HepG2 (cell line): Measurements from ENCODE around the gene ACP1. TPM values are rescaled to one million over a fixed set of nuclear protein-coding genes. Genes with fewer than 3 reads are reported as not detected.
A peak's percentile ranks its signal among the peaks of the same experiment; 100 is the strongest.

Experiments used
- ARHGAP35 ChIP-seq: sonication (generic); formaldehyde crosslinking; IDR thresholded peaks from 2 replicates; pipeline ENCODE4 v1.9.0; 2022; ENCODE audit warnings: mild to moderate bottlenecking, inconsistent platforms, moderate library complexity, missing genetic modification reagents, borderline replicate concordance
- ATRX ChIP-seq: sonication (generic); formaldehyde crosslinking; IDR thresholded peaks from 2 replicates; pipeline ENCODE4 v1.4.0; 2020; ENCODE audit warnings: missing genetic modification reagents, borderline replicate concordance
- CBFB ChIP-seq: sonication (generic); formaldehyde crosslinking; IDR thresholded peaks from 2 replicates; pipeline ENCODE4 v1.4.0; 2020; ENCODE audit warnings: missing genetic modification reagents
- DR1 ChIP-seq: sonication (generic); formaldehyde crosslinking; IDR thresholded peaks from 2 replicates; pipeline ENCODE4 v1.8.0; 2021; ENCODE audit warnings: mild to moderate bottlenecking, missing genetic modification reagents, inconsistent platforms
- IRF2 ChIP-seq: IDR thresholded peaks from 2 replicates; pipeline ENCODE4 v1.6.1; 2018; ENCODE audit warnings: missing genetic modification reagents, missing compliant biosample characterization
- KDM1A ChIP-seq: IDR thresholded peaks from 2 replicates; pipeline ENCODE4 v1.6.1; 2016; ENCODE audit warnings: missing compliant biosample characterization
- SRY ChIP-seq: sonication (generic); formaldehyde crosslinking; IDR thresholded peaks from 2 replicates; pipeline ENCODE4 v1.8.0; 2022; ENCODE audit warnings: mild to moderate bottlenecking, missing genetic modification reagents
- TAF15 ChIP-seq: fragments of 200-400 bp; formaldehyde crosslinking; IDR thresholded peaks from one replicate; pipeline ENCODE4 v1.6.1; 2018; ENCODE audit warnings: mild to moderate bottlenecking, low read depth, low read length; ENCODE audit not compliant: poor library complexity, severe bottlenecking
- ZEB1 ChIP-seq: IDR thresholded peaks from 2 replicates; pipeline ENCODE4 v1.6.1; 2012; ENCODE audit warnings: mild to moderate bottlenecking, low read depth, inconsistent platforms; ENCODE audit not compliant: insufficient replicate concordance
- ZNF33B ChIP-seq: sonication (generic); formaldehyde crosslinking; IDR thresholded peaks from 2 replicates; pipeline ENCODE4 v1.5.1; 2020; ENCODE audit warnings: mild to moderate bottlenecking, missing genetic modification reagents
- ZNF382 ChIP-seq: sonication (generic); formaldehyde crosslinking; IDR thresholded peaks from 2 replicates; pipeline ENCODE4 v1.5.0; 2020; ENCODE audit warnings: missing genetic modification reagents, mild to moderate bottlenecking, borderline replicate concordance
- ZNF619 ChIP-seq: sonication (generic); formaldehyde crosslinking; IDR thresholded peaks from 2 replicates; pipeline ENCODE4 v1.4.0; 2020; ENCODE audit warnings: mild to moderate bottlenecking, missing genetic modification reagents
- ZNF703 ChIP-seq: sonication (generic); formaldehyde crosslinking; IDR thresholded peaks from 2 replicates; pipeline ENCODE4 v1.5.1; 2020; ENCODE audit warnings: missing genetic modification reagents, mild to moderate bottlenecking, moderate library complexity, borderline replicate concordance
- ZNF790 ChIP-seq: sonication (generic); formaldehyde crosslinking; IDR thresholded peaks from 2 replicates; pipeline ENCODE4 v1.8.0; 2022; ENCODE audit warnings: missing genetic modification reagents, mild to moderate bottlenecking, borderline replicate concordance
- polyA plus RNA-seq, 8 experiments: library from polyadenylated mRNA; depleted of rRNA in 3 of 8; stranded (reverse) in 7 of 8; unstranded in 1 of 8; fragments of >200 nt; fragmentation: Illumina TruSeq in 4 of 8; extraction: Trizol in 4 of 8; gene quantifications; 2 replicates each; pipeline versions ENCODE4 v1.2.1 to v1.2.3, GENCODE V29; 2011 to 2016; ENCODE audit warnings: low read depth in 4 of 8, missing spikeins in 1 of 8, mixed read lengths in 1 of 8; ENCODE audit not compliant: insufficient read depth in 1 of 8
- total RNA-seq, 5 experiments: library from RNA; depleted of rRNA; stranded (reverse); fragments of >200 nt; fragmentation: Illumina TruSeq; extraction: Trizol; gene quantifications; 2 replicates each; pipeline ENCODE4 v1.2.3, GENCODE V29; 2016; ENCODE audit warnings: low read depth in 1 of 5
- TF ChIP-seq, protein P1 (sequence below): sonication (generic); formaldehyde crosslinking; IDR thresholded peaks from 2 replicates; pipeline ENCODE4 v1.8.1; 2023; ENCODE audit warnings: mild to moderate bottlenecking, missing genetic modification reagents
- TF ChIP-seq, protein P2 (sequence below): sonication (generic); formaldehyde crosslinking; IDR thresholded peaks from 2 replicates; pipeline ENCODE4 v1.5.0; 2020; ENCODE audit warnings: mild to moderate bottlenecking, missing genetic modification reagents
- TF ChIP-seq, protein P3 (sequence below): sonication (generic); formaldehyde crosslinking; conservative IDR thresholded peaks from 2 replicates; pipeline ENCODE4 v1.8.0; 2022; ENCODE audit warnings: low read depth, missing genetic modification reagents
- TF ChIP-seq, protein P4 (sequence below): sonication (generic); formaldehyde crosslinking; IDR thresholded peaks from 2 replicates; pipeline ENCODE4 v1.4.0; 2020; ENCODE audit warnings: missing genetic modification reagents

Gene ACP1
- total and polyA plus RNA-seq, 2 of the 13 experiments (the other 11 are each of a cell fraction or from before 2014, with no cell fraction given) = 246 to 348 TPM

DNA sequence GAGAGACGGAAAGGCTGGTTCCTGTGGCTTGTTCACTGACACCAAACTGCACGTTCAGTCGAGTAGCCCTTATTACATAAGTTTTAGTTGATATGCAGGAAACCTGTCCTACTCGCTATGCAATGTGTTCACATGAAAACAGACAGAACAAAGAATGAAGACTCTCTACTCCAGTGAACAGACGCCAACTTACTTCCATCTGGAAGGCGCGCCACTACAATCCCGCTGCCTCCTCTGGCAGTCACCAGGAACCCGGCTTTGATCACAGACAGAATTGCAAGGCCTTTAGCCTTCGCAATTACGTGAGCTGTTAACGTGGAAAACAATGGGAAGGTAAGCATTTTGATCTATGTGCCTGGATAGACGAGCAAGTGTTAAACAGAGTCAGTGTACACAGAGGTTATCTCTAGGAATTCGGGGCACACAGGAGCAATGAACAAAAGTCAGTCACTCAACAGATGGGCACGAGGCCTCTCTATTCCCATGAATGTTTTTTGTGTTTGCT lies 15.2 kb upstream of the ACP1 start (continued):
- TF ChIP-seq, protein P1, sequence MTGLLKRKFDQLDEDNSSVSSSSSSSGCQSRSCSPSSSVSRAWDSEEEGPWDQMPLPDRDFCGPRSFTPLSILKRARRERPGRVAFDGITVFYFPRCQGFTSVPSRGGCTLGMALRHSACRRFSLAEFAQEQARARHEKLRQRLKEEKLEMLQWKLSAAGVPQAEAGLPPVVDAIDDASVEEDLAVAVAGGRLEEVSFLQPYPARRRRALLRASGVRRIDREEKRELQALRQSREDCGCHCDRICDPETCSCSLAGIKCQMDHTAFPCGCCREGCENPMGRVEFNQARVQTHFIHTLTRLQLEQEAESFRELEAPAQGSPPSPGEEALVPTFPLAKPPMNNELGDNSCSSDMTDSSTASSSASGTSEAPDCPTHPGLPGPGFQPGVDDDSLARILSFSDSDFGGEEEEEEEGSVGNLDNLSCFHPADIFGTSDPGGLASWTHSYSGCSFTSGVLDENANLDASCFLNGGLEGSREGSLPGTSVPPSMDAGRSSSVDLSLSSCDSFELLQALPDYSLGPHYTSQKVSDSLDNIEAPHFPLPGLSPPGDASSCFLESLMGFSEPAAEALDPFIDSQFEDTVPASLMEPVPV (CRISPR knock-in tag) = peak; percentile 89; the same call in 1 of the 2 replicates
- TF ChIP-seq KDM1A (0 out of 2 replicates have a peak, but pooled peaks have one; percentile 13), TAF15 (no peak), CBFB (CRISPR knock-in tag) (no peak), DR1 (CRISPR knock-in tag) (no peak), ARHGAP35 (CRISPR knock-in tag) (peak; percentile 56; the same call in 1 of the 2 replicates), ZNF619 (CRISPR knock-in tag) (no peak; the same call in 1 of the 2 replicates), ZNF790 (CRISPR knock-in tag) (peak; percentile 54; the same call in 1 of the 2 replicates), ZNF703 (no peak), SRY (no peak), IRF2 (peak; percentile 89), ZEB1 (peak; percentile 95), ZNF33B (no peak), ATRX (CRISPR knock-in tag) (no peak), ZNF382 (CRISPR knock-in tag) (no peak)
- TF ChIP-seq, protein P2, sequence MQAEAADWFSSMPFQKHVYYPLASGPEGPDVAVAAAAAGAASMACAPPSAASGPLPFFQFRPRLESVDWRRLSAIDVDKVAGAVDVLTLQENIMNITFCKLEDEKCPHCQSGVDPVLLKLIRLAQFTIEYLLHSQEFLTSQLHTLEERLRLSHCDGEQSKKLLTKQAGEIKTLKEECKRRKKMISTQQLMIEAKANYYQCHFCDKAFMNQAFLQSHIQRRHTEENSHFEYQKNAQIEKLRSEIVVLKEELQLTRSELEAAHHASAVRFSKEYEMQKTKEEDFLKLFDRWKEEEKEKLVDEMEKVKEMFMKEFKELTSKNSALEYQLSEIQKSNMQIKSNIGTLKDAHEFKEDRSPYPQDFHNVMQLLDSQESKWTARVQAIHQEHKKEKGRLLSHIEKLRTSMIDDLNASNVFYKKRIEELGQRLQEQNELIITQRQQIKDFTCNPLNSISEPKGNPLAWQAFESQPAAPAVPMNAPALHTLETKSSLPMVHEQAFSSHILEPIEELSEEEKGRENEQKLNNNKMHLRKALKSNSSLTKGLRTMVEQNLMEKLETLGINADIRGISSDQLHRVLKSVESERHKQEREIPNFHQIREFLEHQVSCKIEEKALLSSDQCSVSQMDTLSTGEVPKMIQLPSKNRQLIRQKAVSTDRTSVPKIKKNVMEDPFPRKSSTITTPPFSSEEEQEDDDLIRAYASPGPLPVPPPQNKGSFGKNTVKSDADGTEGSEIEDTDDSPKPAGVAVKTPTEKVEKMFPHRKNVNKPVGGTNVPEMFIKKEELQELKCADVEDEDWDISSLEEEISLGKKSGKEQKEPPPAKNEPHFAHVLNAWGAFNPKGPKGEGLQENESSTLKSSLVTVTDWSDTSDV (CRISPR knock-in tag) = no peak
- TF ChIP-seq, protein P3, sequence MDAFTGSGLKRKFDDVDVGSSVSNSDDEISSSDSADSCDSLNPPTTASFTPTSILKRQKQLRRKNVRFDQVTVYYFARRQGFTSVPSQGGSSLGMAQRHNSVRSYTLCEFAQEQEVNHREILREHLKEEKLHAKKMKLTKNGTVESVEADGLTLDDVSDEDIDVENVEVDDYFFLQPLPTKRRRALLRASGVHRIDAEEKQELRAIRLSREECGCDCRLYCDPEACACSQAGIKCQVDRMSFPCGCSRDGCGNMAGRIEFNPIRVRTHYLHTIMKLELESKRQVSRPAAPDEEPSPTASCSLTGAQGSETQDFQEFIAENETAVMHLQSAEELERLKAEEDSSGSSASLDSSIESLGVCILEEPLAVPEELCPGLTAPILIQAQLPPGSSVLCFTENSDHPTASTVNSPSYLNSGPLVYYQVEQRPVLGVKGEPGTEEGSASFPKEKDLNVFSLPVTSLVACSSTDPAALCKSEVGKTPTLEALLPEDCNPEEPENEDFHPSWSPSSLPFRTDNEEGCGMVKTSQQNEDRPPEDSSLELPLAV (CRISPR knock-in tag) = no peak
- TF ChIP-seq, protein P4, sequence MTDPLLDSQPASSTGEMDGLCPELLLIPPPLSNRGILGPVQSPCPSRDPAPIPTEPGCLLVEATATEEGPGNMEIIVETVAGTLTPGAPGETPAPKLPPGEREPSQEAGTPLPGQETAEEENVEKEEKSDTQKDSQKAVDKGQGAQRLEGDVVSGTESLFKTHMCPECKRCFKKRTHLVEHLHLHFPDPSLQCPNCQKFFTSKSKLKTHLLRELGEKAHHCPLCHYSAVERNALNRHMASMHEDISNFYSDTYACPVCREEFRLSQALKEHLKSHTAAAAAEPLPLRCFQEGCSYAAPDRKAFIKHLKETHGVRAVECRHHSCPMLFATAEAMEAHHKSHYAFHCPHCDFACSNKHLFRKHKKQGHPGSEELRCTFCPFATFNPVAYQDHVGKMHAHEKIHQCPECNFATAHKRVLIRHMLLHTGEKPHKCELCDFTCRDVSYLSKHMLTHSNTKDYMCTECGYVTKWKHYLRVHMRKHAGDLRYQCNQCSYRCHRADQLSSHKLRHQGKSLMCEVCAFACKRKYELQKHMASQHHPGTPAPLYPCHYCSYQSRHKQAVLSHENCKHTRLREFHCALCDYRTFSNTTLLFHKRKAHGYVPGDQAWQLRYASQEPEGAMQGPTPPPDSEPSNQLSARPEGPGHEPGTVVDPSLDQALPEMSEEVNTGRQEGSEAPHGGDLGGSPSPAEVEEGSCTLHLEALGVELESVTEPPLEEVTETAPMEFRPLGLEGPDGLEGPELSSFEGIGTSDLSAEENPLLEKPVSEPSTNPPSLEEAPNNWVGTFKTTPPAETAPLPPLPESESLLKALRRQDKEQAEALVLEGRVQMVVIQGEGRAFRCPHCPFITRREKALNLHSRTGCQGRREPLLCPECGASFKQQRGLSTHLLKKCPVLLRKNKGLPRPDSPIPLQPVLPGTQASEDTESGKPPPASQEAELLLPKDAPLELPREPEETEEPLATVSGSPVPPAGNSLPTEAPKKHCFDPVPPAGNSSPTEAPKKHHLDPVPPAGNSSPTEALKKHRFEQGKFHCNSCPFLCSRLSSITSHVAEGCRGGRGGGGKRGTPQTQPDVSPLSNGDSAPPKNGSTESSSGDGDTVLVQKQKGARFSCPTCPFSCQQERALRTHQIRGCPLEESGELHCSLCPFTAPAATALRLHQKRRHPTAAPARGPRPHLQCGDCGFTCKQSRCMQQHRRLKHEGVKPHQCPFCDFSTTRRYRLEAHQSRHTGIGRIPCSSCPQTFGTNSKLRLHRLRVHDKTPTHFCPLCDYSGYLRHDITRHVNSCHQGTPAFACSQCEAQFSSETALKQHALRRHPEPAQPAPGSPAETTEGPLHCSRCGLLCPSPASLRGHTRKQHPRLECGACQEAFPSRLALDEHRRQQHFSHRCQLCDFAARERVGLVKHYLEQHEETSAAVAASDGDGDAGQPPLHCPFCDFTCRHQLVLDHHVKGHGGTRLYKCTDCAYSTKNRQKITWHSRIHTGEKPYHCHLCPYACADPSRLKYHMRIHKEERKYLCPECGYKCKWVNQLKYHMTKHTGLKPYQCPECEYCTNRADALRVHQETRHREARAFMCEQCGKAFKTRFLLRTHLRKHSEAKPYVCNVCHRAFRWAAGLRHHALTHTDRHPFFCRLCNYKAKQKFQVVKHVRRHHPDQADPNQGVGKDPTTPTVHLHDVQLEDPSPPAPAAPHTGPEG = 0 out of 2 replicates have a peak, but pooled peaks have one; percentile 53
